GM18858 (cell line): ENCODE measurements around the gene GLOD4.
A peak's percentile ranks its signal among the peaks of the same experiment; 100 is the strongest.

Experiments
- ATAC-seq: cut with Tn5 transposase; IDR thresholded peaks from one replicate; pipeline ENCODE4 v1.9.1; 2021; ENCODE audit not compliant: unreplicated experiment

GLOD4 gene

GRCh38 chr17:744937-745336 is 37.1 kb downstream of the GLOD4 start:
- ATAC-seq, result no peak

- no peak for ATAC-seq
Observed at GRCh38 chr17:743139-743538, 38.9 kb downstream of the GLOD4 start.

- ATAC-seq, result no peak
Observed at GRCh38 chr17:742147-742793, 39.8 kb downstream of the GLOD4 start.

GRCh38 chr17:740240-741017 is 41.7 kb downstream of the GLOD4 start:
- peak; percentile 62 for ATAC-seq

- ATAC-seq, result no peak
Observed at GRCh38 chr17:737561-738113, 44.4 kb downstream of the GLOD4 start.

- ATAC-seq, result no peak
Observed at GRCh38 chr17:733743-734142, 48.3 kb downstream of the GLOD4 start.

- no peak for ATAC-seq
Observed at GRCh38 chr17:732902-733720, 49.0 kb downstream of the GLOD4 start.

DNA sequence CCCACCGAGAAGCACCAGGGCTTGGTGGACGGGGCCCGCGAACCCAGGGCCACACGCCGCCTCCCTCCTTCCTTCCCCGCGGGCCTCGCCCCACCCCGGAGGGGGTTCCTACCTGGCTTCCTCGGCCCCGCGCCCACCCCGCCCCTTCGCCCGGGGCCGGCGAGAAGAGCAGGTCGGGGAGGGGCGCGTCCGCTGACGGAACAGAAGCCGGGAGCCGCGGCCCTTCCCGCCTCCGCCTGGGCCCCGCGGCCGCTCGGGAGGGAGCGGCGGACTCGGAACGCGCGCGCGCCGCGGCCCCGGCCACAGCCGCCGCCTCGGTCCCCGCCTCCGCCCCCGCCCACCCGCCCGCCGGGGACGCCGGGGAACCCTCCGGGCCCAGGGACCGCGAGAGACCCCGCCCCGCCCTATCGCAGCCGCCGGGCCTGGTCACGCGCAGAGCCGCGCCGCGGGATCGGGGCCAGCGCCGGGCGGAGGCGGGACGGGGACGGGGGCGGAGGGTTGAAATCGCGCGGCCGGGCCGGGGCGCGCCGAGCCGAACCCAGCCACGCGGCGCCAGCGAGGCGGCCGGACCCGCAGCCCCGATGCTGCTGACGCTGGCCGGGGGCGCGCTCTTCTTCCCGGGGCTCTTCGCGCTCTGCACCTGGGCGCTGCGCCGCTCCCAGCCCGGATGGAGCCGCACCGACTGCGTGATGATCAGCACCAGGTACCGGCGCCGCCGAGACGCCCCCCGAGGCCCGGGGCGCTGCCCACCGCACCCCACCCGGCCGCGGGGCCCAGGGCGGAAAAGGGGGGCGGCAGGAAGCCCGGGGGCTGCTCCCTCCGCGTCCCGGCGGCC is 49.8 kb downstream of the GLOD4 start, which contains the start of gene TLCD3A:
TSS of gene TLCD3A (plus strand) at position 530 of the 835 bp plus-strand sequence. CDS start at position 582, 52 bp downstream.
- ATAC-seq, result no peak

DNA sequence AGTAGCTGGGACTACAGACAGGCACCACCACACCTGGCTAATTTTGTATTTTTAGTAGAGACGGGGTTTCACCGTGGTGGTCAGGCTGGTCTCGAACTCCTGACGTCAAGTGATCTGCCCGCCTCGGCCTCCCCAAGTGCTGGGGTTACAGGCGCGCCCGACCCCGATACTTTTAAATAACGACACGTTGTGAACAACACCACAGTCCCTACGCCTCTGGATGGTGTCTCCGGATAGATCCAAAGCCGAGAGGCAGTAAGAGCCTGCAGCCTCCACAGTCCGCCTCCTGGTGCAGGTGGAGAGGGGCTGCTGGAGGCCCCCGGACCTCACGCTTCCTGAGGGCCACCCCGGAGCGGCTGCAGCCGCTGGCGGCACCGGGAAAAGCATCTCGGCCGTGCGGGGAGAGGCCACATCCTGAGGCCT is 50.4 kb downstream of the GLOD4 start:
- no peak for ATAC-seq

GRCh38 chr17:728911-729310 is 53.2 kb downstream of the GLOD4 start:
- no peak for ATAC-seq

DNA sequence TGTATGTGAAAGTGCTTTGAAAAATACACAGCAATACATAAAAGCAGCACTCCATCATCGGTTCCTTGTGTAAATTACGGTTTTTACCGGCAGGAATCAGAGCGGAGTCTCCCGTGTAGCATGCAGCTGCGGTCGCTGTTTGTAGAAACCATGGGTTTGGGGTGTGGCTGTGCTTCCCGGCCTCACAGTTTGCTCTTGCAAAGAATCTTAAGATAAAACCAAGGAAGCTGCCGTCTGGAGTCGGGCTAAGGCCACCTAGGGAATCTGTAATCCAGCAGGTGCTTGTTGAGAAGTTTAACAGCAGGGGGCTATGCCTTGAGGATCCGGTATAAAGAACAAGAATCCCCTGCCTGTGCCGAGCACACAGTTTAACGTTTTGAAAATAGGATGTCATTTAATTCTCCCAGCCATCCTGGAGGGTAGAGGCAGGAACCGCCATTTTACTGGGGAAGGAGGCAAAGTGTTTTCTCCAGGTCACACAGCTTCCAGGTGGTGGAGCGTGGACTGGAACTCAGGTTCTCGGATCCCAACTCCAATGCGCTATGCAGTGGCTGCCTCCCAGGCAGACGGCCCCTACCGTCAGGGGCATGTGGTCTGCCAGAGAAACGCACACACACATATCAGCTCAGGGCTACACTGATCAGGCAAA is 55.7 kb downstream of the GLOD4 start:
- no peak for ATAC-seq

- no peak for ATAC-seq
Observed at GRCh38 chr17:725746-726145, 56.3 kb downstream of the GLOD4 start.

DNA sequence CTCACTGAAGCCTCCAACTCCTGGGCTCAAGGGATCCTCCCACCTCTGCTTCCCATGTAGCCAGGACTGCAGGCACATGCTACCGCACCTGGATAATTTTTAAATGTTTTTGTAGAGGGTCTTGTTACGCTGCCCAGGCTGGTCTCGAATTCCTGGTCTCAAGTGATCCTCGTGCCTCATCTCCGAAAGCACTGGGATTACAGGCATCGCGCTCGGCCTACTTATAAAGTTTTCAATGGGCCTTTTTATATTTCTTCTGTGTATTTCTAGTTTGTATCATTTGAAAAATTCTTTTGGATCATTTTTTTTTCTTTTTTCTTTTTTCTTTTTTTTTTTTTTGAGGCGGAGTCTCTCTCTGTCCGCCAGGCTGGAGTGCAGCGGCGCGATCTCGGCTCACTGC is 57.0 kb downstream of the GLOD4 start:
- ATAC-seq, result no peak

DNA sequence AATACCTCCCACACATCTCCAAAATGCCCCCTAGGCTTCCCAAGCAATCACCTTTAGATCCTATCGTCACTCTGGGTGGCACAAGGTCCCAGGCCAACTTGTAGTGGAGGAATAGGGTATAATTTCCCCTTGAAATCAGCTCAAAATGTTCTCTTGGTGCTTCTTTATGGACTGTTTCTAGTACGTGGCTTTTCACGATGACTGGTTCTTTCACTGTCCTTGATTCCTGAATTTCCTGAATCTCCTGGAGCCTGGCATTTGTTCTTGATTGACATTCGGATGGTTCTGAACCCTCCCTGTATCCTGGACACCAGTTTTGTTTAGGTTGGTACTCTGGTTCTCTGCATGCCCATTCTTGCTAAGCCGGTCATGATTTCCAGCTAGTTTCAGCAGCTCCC is 60.5 kb downstream of the GLOD4 start:
- no peak for ATAC-seq

DNA sequence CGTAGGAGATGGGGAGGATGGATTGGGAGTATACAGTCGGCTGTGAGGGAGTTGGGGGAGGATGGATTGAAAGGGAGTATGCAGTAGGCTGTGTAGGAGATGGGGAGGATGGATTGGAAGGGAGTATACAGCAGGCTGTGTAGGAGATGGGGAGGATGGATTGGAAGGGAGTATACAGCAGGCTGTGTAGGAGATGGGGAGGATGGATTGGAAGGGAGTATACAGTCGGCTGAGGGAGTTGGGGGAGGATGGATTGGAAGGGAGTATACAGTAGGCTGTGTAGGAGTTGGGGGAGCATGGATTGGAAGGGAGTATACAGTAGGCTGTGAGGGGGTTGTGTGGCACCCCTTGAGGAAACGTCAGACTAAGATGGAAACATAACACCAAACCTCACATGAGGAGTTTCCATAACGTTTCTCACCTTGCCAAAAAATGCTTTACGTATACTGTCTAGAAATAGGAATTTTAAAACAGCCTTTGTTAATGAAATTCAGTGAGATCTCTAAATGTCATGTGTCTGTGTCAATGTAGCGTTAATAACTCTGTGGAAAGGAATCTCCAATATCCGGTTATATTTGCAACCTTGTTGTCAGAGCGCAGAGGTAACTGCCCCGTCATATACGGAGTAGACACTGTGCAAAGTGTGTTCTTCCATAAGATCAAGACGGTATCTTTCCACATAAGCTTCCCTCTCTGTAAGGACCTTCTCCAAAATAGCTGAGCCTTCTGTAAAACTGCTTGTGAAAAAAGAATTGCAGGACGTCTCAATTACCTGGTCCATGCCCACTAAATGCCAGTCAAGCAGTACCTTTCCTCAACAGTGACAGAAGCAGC is 61.2 kb downstream of the GLOD4 start:
- no peak for ATAC-seq

- no peak for ATAC-seq
Observed at GRCh38 chr17:718075-718474, 64.0 kb downstream of the GLOD4 start.
